ENCODE measurements around the gene TPGS1.

TPGS1 gene

GRCh38 chr19:512547-513365 lies 5.5 kb downstream of the TPGS1 start:
- H3K4me3 ChIP-seq (ENCODE audit: low read depth, low read length), result no peak overlapping the region
- TF ChIP-seq CTCF (IDR thresholded peaks at IDR 0.05; ENCODE audit: low read depth, low read length) (no peak), MAX (IDR thresholded peaks at IDR 0.05; ENCODE audit: low read depth, low read length) (no peak), POLR2A (IDR thresholded peaks at IDR 0.05; ENCODE audit: extremely low read depth, insufficient read length) (no peak), MYC (IDR thresholded peaks at IDR 0.05; ENCODE audit: low read depth, low read length) (no peak)
- DNase-seq (ENCODE audit: low read depth), result no peak

GRCh38 chr19:513368-514165 lies 6.3 kb downstream of the TPGS1 start:
- no peak overlapping the region for H3K4me3 ChIP-seq (ENCODE audit: low read depth, low read length)
- no peak for DNase-seq (ENCODE audit: low read depth)
- TF ChIP-seq MAX (IDR thresholded peaks at IDR 0.05; ENCODE audit: low read depth, low read length) (no peak), POLR2A (IDR thresholded peaks at IDR 0.05; ENCODE audit: extremely low read depth, insufficient read length) (no peak), MYC (IDR thresholded peaks at IDR 0.05; ENCODE audit: low read depth, low read length) (no peak), CTCF (IDR thresholded peaks at IDR 0.05; ENCODE audit: low read depth, low read length) (no peak)

- no peak for DNase-seq (ENCODE audit: low read depth)
- no peak for TF ChIP-seq POLR2A (IDR thresholded peaks at IDR 0.05; ENCODE audit: extremely low read depth, insufficient read length)
- TF ChIP-seq MYC (IDR thresholded peaks at IDR 0.05; ENCODE audit: low read depth, low read length), result no peak
- no peak for TF ChIP-seq CTCF (IDR thresholded peaks at IDR 0.05; ENCODE audit: low read depth, low read length)
- no peak for TF ChIP-seq MAX (IDR thresholded peaks at IDR 0.05; ENCODE audit: low read depth, low read length)
- no peak overlapping the region for H3K4me3 ChIP-seq (ENCODE audit: low read depth, low read length)
Measured at GRCh38 chr19:514166-514663, 6.9 kb downstream of the TPGS1 start.

- DNase-seq (ENCODE audit: low read depth), result no peak
- TF ChIP-seq MAX (IDR thresholded peaks at IDR 0.05; ENCODE audit: low read depth, low read length) (no peak), MYC (IDR thresholded peaks at IDR 0.05; ENCODE audit: low read depth, low read length) (no peak), POLR2A (IDR thresholded peaks at IDR 0.05; ENCODE audit: extremely low read depth, insufficient read length) (no peak), CTCF (IDR thresholded peaks at IDR 0.05; ENCODE audit: low read depth, low read length) (no peak)
- no peak overlapping the region for H3K4me3 ChIP-seq (ENCODE audit: low read depth, low read length)
Measured at GRCh38 chr19:517721-518597, 10.7 kb downstream of the TPGS1 start.

- TF ChIP-seq MYC (IDR thresholded peaks at IDR 0.05; ENCODE audit: low read depth, low read length) (no peak), POLR2A (IDR thresholded peaks at IDR 0.05; ENCODE audit: extremely low read depth, insufficient read length) (no peak), MAX (IDR thresholded peaks at IDR 0.05; ENCODE audit: low read depth, low read length) (no peak), CTCF (IDR thresholded peaks at IDR 0.05; ENCODE audit: low read depth, low read length) (no peak)
- H3K4me3 ChIP-seq (ENCODE audit: low read depth, low read length), result no peak overlapping the region
- no peak for DNase-seq (ENCODE audit: low read depth)
Measured at GRCh38 chr19:518598-519231, 11.4 kb downstream of the TPGS1 start.
